Activated effector memory CD4-positive, alpha-beta T cell treated with Interleukin-2 at 50 U/mL for 16 hours (primary cell): Measurements from ENCODE around the gene SATB2.

Experiments
- DNase-seq: peaks from one replicate; pipeline ENCODE4 v3.0.0-alpha.2; 2020

Gene SATB2

DNA sequence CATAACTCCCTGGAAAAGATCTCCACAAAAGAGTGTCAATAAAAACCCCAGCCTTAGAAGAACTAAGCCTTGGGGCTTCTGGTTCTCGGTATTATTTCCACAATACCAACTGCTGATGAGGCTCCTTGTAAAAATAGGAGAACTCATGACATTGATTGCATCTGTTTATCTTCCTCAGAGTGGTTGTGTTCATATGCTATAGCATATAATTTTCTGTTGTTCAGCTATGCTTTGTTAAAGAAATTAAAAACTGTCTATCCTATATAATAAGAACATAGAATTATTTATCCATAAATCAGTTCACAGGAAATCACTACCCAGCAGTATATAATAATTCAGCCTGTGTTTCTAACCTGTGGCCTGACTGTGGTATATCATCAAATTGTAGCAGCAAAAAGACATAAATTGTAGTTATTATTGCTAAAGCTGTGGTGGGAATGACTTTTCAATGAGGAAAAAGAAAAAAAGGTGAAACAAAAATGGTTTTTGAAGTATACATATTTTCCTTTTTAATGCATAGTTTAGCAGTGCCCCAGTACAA, 68.9 kb downstream of the SATB2 start:
- DNase-seq: no peak

DNA sequence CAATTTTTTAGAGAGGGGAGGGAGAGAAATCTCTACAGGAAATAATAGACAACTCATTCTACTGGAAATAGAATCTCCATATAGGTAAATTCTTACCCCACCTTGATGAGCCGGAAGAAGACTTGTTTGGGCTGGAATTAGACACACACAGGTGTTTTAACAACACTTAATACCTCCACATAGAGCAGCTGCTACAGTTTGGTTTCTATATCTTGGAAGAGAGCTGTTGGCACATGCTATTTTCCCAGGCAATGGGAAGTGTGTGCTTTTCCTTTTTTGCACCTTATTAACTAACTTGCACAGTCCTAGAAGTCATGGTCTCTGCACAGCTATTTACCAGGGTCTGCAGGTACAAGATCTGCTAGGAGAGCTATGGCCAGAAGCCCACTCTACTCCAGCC, 73.7 kb downstream of the SATB2 start:
- no peak for DNase-seq

DNA sequence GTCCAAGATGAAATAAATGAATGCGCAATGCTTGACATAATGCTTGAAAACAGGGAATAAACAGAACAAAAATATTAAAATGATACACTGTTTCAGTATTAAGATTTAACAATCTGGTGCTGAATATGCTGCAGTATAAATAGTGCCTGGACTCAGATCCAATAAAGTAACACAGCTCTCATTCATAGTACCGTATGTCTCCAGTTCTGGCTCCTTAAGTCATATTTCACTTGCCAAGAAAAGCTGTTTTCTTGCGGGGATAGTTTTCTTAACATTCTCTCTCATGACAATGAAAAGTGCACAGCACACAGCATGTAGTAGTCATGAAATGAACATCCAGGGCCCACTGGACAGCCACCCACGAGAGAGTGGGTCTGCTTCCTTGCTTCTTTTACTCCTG, 74.7 kb downstream of the SATB2 start:
- DNase-seq: no peak

DNA sequence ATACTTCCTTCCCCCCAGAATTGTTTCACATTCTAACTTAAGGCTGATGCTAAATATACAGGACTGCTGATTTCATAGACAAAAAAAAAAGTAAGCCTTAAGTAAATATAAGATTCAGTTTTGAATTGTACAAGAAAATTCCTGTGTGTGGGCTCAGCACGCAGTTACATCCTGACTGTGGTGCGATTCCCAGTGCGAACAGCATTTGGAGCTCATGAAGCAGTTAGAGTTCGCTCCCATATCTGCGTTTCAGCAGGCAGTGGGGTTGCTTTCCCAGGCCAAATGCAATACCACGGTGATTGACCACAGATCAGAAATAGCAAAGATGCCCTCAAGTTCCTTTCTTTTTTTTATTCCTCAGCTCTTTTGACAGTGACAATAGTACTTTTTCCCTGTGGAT, 75.6 kb downstream of the SATB2 start:
- DNase-seq: no peak

DNA sequence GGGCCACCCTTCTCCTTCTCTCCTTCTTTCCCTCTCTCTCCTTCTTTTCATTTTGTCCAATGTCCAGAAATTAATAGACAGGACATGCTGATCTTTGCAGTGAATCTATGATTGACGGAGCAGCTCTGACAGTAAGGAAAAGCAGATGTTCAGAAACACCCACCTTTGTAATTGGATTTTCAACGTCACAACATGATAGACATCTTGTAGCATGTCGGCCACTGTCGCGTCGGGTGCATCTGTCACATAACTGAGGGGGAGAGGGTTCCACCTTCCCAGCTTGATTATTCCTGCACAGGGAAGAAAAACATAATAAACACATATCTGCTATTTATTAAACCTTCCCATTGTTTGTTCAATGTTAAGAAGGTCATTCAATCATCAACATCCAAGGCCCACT, 76.2 kb downstream of the SATB2 start:
- no peak for DNase-seq

DNA sequence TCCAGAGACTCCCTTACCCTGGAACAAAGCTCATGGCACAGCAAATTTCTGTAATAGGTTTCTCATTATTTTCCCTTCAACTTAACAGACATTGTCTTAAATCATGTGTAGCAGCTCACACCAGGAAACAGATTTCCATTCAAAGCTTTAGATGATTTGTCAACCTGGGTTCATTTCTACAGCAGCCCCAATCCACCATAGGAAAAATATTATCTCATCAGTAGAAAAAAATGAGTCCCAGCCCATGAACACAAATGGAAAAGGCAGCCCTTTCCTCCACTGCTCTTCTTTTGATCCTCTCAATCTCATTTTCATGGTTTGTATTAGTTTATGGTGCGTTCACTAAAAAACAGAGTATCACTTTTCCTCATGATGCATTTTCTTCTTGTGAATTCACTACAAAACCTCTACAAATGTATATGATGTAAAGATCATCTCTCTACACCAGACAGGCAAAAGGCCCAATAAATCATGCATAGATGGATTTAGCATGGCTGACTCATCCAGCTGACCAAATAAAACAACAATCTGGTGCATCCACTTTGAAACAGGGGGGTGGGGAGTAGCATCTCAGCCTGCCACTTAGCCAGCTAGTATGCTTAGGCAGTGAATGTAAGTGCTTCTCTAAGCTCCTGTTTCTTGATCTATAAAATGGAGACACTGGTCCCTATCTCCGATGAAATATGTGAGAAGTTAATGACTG, 78.6 kb downstream of the SATB2 start:
- no peak for DNase-seq

DNA sequence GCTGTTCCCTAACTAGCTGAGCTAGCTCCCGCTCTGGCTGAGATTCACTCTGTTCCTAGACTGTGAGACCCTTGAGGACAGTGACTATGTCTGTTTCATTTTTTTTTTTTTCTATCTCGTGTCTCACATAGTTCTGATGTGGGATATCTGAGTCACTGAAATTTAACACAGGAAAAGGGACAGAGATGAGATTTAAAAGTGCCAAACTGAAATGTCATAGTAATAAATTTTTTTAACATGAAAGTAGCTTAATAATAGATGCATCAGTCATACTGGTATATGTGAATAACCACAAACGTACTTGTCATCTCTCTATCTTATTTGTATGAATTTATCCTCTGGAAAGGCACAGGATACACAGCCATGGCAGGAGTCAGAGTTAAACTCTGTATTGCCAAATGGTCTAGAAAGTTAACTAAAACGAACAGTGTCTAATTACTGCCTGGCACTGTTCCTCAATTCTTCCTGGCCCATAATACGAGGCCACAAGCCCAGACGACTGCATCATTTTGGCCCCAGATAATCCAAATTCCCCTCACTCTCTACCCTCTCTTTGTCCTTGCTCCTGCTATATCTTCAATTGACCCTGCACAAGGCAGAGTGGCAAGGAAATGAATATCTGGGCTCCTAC, 87.5 kb downstream of the SATB2 start:
- DNase-seq: no peak

DNA sequence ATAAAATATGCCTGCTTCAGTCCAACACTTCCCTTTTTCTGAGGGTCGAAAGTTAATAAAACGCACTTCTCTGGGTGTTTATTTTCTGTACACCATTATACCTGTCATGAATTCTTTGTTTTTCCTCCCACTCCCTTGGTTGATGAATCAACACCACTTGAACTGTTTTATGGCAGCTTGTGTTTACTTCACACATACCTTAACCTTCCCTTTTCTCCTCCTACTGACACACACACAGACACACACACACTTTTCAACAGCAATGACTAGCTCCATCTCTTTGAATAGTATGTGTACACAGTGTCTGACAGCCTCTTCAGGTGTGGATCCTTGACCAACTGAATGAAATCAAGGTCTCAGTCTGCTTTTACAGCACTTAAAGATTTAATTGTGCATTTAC, 91.3 kb downstream of the SATB2 start:
- no peak for DNase-seq

DNA sequence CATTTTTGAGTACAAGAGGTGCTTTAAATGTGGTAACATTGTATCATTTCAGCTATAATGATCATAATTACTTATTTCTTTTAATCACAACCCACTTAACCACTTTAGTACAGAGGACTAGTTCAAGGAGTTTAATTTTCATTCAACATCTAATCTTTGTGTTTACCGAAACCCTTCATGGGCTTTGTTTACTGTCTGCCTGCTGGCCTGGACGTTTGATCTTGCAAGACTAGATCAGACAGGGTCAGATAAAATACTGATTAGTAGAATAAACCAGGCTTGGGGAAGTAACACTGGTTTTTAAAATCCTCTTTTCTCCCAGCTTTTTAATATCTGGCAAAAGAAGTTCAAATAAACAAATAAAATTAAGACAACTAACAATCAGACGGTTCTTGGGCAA, 93.6 kb downstream of the SATB2 start:
- DNase-seq: no peak

DNA sequence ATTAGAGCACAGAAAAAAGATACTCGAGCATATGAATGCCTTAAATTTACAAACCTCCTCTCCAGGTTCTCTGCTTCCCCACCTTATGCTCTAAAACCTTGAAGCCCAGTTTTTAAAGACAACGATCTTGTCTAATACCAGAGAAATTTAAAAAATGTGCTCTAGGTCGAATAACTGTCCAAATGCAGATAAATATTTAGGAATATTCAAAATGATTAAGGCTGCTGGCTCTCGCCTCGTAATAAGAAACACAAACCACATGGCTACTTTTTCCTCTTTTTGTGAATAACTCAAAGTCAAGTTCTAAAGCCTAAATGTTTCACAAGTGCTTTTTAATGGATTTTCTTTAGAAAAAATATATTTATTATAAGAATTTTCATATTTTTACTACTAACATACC, 101.3 kb downstream of the SATB2 start:
- DNase-seq: no peak

DNA sequence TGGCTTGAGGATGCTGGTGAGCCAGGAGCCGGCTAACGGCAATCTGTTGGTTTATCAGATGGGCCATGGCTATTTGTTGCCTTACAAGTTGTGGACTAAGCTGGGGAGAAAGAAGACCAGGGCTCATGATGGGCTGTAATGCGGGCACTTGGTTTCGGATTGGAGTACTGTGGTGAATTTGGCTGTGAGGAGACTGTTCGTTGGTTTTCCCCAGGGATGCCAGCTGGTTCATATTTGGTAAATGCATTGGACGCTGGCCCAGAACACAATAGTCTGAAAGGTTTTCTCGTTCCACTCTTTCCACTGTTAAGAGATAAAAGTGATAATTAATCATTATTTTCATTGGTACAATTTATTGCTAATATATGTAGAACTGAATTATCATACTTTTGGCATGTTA, 108.9 kb downstream of the SATB2 start:
- DNase-seq: no peak

DNA sequence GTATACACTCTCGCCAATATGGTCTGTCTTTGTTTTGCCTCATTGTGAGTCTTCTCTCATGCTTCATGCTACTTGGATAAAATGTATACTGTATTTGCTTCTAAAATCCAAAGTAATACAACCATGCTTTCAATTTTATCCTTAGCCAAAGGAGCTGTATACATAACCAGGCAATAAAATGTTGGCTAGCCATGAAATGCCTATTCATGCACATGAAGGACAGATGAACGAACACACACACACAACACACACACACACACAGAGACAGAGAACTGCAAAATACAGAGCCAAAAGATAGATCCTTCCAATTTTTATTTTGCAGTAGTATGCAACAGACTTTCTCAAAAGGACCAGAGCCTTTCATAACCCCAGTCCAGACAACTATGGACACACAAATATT, 113.7 kb downstream of the SATB2 start:
- DNase-seq: no peak

DNA sequence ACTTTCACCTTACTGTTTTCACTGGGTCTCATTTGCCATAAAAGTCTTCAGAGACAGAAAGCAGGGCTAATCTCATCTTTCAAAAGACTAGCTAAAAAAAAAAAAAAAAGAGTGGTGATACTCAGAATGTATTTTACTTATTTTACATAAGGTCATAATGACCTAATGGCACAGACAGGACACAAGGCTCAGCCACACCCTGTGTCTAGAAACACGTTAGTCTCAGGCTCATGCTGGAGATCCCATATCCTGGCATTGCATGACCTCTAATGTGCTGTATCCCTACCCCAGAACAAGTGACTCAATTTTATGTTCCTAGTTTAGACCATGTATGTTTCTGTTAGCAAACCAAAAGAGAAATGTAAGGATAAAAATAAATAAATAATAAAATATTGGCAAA, 115.4 kb downstream of the SATB2 start:
- no peak for DNase-seq

DNA sequence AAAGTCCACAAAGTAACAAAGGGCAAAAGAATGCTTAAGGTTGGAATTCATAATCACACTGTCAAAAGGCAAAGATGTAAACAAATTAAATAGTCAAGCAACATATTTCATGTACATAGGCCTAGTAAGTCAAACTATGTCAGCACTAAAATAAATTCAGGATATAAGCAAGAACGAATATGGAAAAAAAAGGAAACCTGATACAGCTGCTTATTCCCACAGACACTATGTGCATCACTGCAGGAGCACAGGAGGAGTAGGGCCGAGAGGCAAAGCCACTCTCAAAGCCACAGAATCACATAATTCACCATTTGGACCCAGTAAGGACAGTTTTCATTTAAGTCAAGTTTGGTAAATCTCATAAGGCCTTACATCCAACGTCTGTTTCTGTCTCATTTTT, 116.6 kb downstream of the SATB2 start:
- no peak for DNase-seq

DNA sequence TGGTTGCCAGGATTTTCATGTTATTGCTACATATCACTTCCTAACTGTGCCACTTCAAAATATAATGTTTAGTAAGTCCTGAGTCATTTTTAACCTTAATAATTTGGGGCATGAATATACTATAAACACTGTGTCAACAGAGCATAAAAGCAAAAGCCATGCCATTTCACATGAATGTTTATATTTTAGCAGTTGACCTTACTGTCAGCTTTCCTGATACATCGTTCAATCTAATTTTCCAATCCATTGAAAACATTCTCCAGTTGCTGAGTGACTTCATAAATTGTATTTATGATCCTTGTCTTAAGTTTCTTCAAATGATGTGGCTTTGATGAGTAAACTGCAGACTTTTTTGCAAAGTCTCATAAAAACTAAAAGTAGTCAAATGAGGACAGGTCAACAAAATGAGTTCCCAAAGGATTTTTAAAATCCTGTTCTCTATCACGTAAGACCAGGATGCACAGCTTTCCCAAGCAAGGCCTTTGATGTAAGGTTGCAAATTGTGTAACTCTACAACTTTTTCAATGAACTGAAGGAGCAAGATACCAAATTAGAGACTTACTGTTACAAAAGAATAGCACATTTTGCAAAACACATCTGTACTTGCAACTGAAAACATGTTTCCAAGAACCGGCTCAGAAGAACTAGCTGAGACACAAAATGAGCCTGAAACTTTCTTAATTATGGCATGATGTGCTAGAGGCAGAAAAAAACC, 117.7 kb downstream of the SATB2 start:
- no peak for DNase-seq

DNA sequence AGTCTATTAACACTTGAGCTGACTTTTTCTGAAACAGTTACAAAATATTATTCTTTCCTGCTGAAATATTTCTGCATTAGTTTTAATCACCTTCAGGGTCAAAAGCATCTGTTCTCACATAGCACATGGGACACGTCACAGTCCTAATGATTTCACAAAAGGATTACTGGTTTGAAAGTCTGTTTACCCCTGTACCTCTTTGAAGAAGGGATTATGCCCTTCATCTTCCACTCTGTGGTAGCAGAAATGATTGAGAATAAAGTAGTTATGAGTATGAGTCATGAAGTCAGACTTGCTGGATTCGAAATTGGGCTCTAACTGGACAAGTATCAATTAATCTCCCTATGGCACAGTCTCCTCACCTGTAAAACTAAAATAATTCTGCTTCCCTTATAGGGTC, 121.2 kb downstream of the SATB2 start:
- DNase-seq: no peak

DNA sequence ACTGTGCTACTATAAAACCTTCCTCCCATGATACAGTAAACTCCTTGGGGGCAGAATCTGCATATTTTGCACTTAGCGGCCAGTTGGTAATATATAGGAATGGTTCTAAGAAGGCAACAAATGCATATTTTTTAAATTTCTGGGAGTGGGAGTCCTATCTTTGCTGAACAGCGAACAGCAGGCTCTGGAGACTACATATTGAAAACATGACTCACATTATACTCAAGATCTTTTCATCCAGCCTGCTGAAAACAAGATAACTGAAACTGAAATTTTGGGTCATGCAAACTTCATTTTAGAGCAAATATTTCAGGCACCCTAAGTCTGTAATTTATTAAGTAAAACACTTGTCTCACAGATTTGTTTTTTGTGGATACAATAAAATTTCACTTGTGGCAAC, 122.2 kb downstream of the SATB2 start:
- DNase-seq: no peak

DNA sequence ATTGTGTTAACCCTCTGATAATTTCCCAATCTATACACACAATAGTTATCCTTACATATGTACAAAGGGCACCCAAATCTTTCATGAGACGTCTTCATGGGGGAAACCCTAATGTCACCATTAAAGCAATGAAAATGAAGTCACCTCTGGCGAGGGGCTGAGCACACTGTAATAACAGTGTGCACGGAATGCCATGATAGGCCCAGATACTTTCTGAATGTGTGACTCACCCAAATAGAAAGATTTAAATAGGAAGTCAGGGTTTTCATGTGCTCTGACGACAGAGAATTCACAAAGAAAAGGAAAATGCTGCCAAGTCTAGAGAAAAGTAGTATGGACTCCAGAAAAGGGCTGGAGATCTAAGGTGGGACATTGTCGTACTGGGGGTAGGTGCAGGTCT, 128.3 kb downstream of the SATB2 start:
- no peak for DNase-seq

DNA sequence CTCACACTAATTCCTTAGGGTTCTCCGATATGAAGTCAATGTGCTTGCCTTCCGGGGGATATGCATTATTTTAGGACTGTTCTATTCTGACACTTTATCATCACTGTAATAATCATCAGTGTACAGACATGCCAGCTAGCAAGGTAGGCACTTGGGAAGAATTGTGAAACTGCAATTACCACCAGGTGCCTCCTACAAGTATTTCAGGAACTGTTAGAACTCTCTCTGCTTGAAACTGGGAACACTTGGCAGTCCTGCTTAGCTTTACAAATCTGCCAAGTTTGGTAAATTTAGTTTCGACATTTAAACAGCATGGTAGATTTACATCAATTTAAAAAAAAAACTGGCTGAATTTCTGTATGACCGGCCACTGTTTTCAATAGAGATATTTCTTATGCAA, 128.7 kb downstream of the SATB2 start:
- DNase-seq: no peak

DNA sequence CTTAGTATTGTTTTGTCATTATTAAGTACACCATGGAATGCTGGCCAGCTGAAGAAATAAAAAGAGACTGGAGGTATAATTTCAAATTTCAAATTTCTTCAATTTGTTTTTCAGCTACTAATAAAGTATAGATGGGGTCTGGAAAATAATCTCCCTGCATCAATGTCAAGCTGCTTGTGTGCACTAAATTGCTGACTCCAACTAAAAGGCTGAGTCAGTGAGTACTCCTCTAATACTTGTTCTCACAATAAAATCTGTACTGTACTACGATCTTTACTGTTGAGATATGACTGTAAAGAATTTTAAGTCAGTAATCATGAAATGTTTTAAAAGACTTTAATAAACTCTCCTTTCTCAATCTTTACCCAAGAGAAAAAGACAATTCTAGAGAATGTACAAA, 131.9 kb downstream of the SATB2 start:
- DNase-seq: no peak

DNA sequence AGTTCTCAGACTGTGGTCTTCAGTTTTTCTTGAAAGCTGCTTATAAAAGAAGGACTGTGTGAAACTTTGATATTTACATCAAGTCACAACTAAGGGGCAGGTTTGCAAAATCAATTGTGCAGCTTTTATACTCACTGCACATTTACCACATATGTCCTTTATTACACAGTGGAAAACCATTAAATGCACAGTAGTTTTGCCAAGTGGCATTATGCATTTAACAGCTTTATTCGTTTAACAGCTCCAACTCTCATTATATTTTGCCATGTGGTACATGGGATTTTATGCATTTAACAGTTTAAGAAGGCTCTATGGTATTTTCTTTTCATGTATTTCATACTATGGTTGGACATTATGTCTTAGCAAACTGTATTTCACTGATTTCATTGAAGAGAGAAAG, 135.6 kb downstream of the SATB2 start:
- no peak for DNase-seq

DNA sequence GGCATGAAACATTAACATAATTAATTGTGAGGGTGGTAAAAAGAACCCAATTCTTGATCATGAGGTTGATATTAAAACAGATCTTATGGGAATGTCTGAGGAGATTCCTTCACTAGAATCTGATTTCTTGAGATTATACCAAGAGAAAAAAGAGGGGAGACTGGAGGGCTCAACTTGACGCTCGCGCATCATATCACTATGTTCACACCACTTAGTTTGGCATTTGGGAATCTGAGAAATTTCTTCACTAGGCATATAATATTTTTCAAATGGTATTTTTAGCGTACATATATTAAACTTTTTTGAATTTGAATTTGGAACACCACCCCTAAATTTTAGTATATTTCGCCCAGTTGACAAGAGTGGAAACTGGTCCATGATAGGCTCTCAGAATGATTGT, 140.1 kb downstream of the SATB2 start:
- DNase-seq: no peak

DNA sequence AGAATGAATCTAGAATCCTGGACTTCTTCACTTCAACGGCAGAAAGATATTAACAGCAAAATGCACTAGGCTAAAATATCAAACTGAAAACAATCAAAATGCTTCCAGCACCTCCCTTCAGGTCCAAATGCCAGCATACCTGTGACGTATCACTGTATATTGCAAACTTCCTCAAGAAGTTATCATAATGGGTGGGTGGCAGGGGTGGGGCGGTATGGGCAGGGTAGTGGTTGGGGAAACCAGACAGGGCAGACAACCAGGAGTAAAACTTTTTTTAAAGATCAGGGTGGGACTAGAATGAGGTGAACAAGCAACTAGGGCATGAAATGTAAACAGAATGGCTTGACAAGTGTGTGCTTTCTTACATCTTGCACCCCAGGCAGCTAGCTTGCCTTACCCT, 140.9 kb downstream of the SATB2 start:
- DNase-seq: no peak
